PFSK-1 (cell line): Measurements from ENCODE around the gene TOGARAM1.

Experiments
- FOXP2 ChIP-seq: optimal IDR thresholded peaks from 2 replicates; pipeline ENCODE3; 2011; ENCODE audit warnings: borderline replicate concordance, control low read depth, inconsistent platforms; ENCODE audit not compliant: insufficient read depth; ENCODE audit errors: extremely low read length, extremely low read depth
- POLR2AphosphoS5 ChIP-seq: IDR thresholded peaks from 2 replicates; pipeline ENCODE4 v1.6.1; 2012; ENCODE audit warnings: low read depth, mild to moderate bottlenecking, control low read depth, low read length, moderate library complexity
- SIN3A ChIP-seq: IDR thresholded peaks from 2 replicates; pipeline ENCODE4 v1.6.1; 2012; ENCODE audit warnings: mild to moderate bottlenecking, low read length, moderate library complexity, borderline replicate concordance; ENCODE audit not compliant: insufficient read depth
- TAF1 ChIP-seq: IDR thresholded peaks from 2 replicates; pipeline ENCODE4 v1.6.1; 2012; ENCODE audit warnings: low read length, control low read depth, borderline replicate concordance; ENCODE audit not compliant: insufficient read depth
- TF ChIP-seq, protein P1 (sequence below), 2 experiments: IDR thresholded peaks; 2 replicates each; pipeline versions ENCODE4 v1.6.1 to v1.8.0; 2011 to 2012; ENCODE audit warnings: low read depth in 2 of 2, low read length in 2 of 2, control low read depth in 1 of 2, inconsistent platforms in 1 of 2, mild to moderate bottlenecking in 1 of 2, moderate library complexity in 1 of 2; ENCODE audit not compliant: insufficient read depth in 1 of 2

TOGARAM1 gene

DNA sequence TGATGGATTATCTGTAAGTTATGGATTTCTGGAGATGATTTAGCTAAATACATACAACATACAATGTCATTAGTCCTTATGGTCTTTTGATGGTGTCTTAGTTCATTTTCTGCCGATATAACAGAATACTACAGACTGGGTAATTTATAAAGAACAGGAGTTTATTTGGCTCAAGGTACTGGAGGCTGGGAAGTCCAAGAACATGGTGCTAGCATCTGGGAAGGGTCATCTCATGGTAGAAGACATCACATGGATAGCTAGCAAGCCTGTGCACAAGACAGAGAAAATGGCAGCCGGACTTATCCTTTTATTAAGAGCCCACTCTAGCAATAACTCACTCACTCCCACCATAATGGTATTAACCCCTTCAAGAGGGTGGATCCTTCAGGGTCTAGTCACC lies 24.4 kb upstream of the TOGARAM1 start:
- TF ChIP-seq TAF1 (no peak), SIN3A (no peak), POLR2AphosphoS5 (no peak), FOXP2 (no peak)
- TF ChIP-seq, protein P1, sequence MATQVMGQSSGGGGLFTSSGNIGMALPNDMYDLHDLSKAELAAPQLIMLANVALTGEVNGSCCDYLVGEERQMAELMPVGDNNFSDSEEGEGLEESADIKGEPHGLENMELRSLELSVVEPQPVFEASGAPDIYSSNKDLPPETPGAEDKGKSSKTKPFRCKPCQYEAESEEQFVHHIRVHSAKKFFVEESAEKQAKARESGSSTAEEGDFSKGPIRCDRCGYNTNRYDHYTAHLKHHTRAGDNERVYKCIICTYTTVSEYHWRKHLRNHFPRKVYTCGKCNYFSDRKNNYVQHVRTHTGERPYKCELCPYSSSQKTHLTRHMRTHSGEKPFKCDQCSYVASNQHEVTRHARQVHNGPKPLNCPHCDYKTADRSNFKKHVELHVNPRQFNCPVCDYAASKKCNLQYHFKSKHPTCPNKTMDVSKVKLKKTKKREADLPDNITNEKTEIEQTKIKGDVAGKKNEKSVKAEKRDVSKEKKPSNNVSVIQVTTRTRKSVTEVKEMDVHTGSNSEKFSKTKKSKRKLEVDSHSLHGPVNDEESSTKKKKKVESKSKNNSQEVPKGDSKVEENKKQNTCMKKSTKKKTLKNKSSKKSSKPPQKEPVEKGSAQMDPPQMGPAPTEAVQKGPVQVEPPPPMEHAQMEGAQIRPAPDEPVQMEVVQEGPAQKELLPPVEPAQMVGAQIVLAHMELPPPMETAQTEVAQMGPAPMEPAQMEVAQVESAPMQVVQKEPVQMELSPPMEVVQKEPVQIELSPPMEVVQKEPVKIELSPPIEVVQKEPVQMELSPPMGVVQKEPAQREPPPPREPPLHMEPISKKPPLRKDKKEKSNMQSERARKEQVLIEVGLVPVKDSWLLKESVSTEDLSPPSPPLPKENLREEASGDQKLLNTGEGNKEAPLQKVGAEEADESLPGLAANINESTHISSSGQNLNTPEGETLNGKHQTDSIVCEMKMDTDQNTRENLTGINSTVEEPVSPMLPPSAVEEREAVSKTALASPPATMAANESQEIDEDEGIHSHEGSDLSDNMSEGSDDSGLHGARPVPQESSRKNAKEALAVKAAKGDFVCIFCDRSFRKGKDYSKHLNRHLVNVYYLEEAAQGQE (IDR thresholded peaks at IDR 0.05; ENCODE audit: insufficient read depth in 1 of 2, low read depth in 2 of 2, low read length in 2 of 2), result no peak

DNA sequence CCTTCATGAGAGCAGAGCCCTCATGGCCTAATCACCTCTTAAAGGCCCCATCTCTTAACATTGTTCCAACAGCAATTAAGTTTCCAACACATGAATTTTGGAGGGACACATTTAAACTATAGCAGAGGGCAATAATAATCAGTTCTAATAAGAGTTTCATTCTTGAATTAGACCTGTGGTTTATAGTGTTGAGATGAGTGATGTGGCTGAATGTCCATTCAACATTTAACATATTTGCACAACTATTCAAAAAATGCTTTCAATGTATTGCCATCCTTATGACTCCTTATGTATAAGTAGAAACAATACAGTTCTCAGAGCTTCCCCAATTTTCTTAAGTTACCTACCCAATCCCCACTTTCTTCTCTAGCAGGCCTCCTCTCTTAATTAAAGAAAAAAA lies 21.8 kb upstream of the TOGARAM1 start:
- no peak for TF ChIP-seq POLR2AphosphoS5
- TF ChIP-seq TAF1, result no peak
- no peak for TF ChIP-seq FOXP2
- no peak for TF ChIP-seq SIN3A
- TF ChIP-seq, protein P1 (IDR thresholded peaks at IDR 0.05; ENCODE audit: insufficient read depth in 1 of 2, low read depth in 2 of 2, low read length in 2 of 2), result no peak

DNA sequence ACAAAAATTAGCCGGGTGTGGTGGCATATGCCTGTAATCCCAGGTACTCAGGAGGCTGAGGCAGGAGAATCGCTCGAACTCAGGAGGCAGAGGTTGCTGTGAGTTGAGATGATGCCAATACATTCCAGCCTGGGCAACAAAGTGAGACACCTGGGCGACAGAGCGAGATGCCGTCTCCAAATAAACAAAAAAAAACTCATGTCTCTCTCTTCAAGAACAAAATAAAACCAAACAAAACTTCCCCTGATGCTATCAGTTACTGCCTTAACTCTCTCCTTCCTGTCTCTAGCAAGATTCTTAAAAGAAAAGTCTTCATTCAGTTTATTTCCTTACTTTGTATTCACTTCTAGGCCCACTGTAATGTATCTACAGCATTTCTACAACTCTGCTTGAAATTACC lies 21.0 kb upstream of the TOGARAM1 start:
- TF ChIP-seq POLR2AphosphoS5 (no peak), TAF1 (no peak), SIN3A (no peak), FOXP2 (no peak)
- TF ChIP-seq, protein P1 (IDR thresholded peaks at IDR 0.05; ENCODE audit: insufficient read depth in 1 of 2, low read depth in 2 of 2, low read length in 2 of 2), result no peak

DNA sequence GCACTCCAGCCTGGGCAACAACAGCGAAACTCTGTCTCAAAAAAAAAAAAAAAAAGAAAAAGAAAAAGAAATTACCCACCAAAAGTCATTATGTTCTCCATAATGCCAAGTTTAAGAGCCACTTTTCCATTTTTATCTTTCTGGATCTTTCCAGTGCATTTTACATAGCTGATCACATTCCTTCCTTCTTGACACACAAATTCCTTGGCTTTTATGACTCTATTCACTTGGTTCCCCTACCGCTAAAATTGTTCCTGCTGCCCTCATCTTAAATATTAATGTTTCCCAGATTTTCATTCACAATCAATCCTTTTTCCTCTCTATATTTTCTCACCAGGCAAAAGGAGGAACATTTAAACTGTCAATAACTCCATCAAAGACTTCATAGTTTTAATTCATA lies 20.4 kb upstream of the TOGARAM1 start:
- TF ChIP-seq FOXP2, result no peak
- TF ChIP-seq SIN3A, result no peak
- TF ChIP-seq, protein P1 (IDR thresholded peaks at IDR 0.05; ENCODE audit: insufficient read depth in 1 of 2, low read depth in 2 of 2, low read length in 2 of 2), result no peak
- no peak for TF ChIP-seq TAF1
- no peak for TF ChIP-seq POLR2AphosphoS5

DNA sequence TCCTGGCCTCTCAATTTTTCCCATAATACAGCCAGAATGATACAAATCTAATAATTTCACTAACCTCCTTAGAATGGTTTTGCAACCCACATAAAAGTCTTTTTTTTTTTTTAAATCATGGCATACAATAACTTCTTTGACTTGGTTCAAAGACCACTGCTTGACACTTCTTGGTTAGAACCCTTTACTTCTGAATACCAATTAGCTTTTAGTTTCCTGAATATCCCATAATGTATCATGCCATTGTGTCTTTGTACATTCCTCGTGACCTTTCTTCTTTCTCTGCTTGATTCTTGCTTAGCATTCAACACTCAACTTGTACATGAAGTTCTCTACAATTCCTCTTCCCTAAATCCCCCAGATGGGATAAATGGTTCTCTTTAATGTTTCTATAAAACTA lies 19.6 kb upstream of the TOGARAM1 start:
- TF ChIP-seq POLR2AphosphoS5, result no peak
- TF ChIP-seq TAF1, result no peak
- TF ChIP-seq SIN3A, result no peak
- TF ChIP-seq, protein P1 (IDR thresholded peaks at IDR 0.05; ENCODE audit: insufficient read depth in 1 of 2, low read depth in 2 of 2, low read length in 2 of 2), result no peak
- no peak for TF ChIP-seq FOXP2
